ENCODE results near the gene ACADS. TPM values are rescaled to one million over a fixed set of nuclear protein-coding genes. Genes with fewer than 3 reads are reported as not detected.

ACADS gene
- total RNA-seq, 1 experiment from 2014 or later: 11.0 TPM

DNA sequence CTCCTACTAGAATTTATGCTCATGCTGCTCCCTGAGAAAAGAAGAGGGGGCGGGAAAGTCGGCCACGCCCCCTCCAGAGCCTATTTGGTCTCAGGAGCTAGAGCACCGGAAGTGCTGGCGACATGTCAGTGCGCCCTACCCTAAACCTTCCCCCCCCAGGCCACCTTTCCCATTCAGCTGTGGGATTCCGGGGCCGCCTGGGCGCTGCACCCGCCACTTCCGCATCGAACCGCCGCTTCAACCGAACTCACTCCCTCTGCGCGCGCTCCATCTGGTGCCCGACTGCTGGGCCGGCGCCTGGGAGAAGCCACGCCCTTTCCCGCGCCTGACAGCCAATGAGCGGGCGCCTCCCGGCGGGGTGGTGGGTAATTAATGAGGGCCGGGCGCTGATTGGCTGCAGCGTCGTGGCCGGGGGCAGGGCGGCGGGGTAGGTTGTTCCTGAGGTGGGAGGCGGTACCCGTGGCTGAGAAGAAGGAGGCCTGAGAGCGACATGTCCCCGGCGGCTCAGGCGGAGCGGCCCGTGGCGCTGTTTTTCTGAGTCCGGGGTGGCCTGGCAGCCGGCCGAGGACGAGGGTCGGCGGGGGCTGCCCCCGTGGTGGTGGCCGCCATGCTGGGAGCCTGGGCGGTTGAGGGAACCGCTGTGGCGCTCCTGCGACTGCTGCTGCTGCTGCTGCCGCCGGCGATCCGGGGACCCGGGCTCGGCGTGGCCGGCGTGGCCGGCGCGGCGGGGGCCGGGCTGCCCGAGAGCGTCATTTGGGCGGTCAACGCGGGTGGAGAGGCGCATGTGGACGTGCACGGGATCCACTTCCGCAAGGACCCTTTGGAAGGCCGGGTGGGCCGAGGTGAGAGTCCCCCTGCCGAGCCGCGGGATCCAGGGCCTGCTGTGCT, 38.7 kb upstream of the ACADS start, which contains the start of gene MLEC (continued):
- TF ChIP-seq, protein P1, sequence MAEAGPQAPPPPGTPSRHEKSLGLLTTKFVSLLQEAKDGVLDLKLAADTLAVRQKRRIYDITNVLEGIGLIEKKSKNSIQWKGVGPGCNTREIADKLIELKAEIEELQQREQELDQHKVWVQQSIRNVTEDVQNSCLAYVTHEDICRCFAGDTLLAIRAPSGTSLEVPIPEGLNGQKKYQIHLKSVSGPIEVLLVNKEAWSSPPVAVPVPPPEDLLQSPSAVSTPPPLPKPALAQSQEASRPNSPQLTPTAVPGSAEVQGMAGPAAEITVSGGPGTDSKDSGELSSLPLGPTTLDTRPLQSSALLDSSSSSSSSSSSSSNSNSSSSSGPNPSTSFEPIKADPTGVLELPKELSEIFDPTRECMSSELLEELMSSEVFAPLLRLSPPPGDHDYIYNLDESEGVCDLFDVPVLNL (CRISPR knock-in tag; IDR thresholded peaks at IDR 0.05; ENCODE audit: borderline replicate concordance, low read depth): no peak
- TF ChIP-seq, protein P2, sequence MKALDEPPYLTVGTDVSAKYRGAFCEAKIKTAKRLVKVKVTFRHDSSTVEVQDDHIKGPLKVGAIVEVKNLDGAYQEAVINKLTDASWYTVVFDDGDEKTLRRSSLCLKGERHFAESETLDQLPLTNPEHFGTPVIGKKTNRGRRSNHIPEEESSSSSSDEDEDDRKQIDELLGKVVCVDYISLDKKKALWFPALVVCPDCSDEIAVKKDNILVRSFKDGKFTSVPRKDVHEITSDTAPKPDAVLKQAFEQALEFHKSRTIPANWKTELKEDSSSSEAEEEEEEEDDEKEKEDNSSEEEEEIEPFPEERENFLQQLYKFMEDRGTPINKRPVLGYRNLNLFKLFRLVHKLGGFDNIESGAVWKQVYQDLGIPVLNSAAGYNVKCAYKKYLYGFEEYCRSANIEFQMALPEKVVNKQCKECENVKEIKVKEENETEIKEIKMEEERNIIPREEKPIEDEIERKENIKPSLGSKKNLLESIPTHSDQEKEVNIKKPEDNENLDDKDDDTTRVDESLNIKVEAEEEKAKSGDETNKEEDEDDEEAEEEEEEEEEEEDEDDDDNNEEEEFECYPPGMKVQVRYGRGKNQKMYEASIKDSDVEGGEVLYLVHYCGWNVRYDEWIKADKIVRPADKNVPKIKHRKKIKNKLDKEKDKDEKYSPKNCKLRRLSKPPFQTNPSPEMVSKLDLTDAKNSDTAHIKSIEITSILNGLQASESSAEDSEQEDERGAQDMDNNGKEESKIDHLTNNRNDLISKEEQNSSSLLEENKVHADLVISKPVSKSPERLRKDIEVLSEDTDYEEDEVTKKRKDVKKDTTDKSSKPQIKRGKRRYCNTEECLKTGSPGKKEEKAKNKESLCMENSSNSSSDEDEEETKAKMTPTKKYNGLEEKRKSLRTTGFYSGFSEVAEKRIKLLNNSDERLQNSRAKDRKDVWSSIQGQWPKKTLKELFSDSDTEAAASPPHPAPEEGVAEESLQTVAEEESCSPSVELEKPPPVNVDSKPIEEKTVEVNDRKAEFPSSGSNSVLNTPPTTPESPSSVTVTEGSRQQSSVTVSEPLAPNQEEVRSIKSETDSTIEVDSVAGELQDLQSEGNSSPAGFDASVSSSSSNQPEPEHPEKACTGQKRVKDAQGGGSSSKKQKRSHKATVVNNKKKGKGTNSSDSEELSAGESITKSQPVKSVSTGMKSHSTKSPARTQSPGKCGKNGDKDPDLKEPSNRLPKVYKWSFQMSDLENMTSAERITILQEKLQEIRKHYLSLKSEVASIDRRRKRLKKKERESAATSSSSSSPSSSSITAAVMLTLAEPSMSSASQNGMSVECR (CRISPR knock-in tag; IDR thresholded peaks at IDR 0.05; ENCODE audit: borderline replicate concordance): no peak
- no peak for TF ChIP-seq NFE2L1 (CRISPR knock-in tag; IDR thresholded peaks at IDR 0.05)
- no peak for TF ChIP-seq PRRX2 (CRISPR knock-in tag; IDR thresholded peaks at IDR 0.05)
- TF ChIP-seq ETV6 (CRISPR knock-in tag; IDR thresholded peaks at IDR 0.05): peak; percentile 5; the same call in 1 of the 2 replicates
- no peak for TF ChIP-seq ZNF317 (CRISPR knock-in tag; IDR thresholded peaks at IDR 0.05; ENCODE audit: borderline replicate concordance, low read depth)
- TF ChIP-seq MYBL2 (CRISPR knock-in tag; IDR thresholded peaks at IDR 0.05): peak; percentile 83
- no peak for TF ChIP-seq TEAD1 (CRISPR knock-in tag; IDR thresholded peaks at IDR 0.05)
- TF ChIP-seq, protein P3, sequence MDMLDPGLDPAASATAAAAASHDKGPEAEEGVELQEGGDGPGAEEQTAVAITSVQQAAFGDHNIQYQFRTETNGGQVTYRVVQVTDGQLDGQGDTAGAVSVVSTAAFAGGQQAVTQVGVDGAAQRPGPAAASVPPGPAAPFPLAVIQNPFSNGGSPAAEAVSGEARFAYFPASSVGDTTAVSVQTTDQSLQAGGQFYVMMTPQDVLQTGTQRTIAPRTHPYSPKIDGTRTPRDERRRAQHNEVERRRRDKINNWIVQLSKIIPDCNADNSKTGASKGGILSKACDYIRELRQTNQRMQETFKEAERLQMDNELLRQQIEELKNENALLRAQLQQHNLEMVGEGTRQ (CRISPR knock-in tag; IDR thresholded peaks at IDR 0.05): peak; percentile 8; the same call in 1 of the 2 replicates
- TF ChIP-seq, protein P4, sequence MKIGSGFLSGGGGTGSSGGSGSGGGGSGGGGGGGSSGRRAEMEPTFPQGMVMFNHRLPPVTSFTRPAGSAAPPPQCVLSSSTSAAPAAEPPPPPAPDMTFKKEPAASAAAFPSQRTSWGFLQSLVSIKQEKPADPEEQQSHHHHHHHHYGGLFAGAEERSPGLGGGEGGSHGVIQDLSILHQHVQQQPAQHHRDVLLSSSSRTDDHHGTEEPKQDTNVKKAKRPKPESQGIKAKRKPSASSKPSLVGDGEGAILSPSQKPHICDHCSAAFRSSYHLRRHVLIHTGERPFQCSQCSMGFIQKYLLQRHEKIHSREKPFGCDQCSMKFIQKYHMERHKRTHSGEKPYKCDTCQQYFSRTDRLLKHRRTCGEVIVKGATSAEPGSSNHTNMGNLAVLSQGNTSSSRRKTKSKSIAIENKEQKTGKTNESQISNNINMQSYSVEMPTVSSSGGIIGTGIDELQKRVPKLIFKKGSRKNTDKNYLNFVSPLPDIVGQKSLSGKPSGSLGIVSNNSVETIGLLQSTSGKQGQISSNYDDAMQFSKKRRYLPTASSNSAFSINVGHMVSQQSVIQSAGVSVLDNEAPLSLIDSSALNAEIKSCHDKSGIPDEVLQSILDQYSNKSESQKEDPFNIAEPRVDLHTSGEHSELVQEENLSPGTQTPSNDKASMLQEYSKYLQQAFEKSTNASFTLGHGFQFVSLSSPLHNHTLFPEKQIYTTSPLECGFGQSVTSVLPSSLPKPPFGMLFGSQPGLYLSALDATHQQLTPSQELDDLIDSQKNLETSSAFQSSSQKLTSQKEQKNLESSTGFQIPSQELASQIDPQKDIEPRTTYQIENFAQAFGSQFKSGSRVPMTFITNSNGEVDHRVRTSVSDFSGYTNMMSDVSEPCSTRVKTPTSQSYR (CRISPR knock-in tag; IDR thresholded peaks at IDR 0.05): no peak
- peak; percentile 91 for TF ChIP-seq GABPB1 (CRISPR knock-in tag; IDR thresholded peaks at IDR 0.05)
- TF ChIP-seq, protein P5, sequence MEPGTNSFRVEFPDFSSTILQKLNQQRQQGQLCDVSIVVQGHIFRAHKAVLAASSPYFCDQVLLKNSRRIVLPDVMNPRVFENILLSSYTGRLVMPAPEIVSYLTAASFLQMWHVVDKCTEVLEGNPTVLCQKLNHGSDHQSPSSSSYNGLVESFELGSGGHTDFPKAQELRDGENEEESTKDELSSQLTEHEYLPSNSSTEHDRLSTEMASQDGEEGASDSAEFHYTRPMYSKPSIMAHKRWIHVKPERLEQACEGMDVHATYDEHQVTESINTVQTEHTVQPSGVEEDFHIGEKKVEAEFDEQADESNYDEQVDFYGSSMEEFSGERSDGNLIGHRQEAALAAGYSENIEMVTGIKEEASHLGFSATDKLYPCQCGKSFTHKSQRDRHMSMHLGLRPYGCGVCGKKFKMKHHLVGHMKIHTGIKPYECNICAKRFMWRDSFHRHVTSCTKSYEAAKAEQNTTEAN (CRISPR knock-in tag; IDR thresholded peaks at IDR 0.05): 0 out of 2 replicates have a peak, but pooled peaks have one; percentile 66
- TF ChIP-seq SP1 (CRISPR knock-in tag; conservative IDR thresholded peaks at IDR 0.05): peak; percentile 77
- TF ChIP-seq, protein P6, sequence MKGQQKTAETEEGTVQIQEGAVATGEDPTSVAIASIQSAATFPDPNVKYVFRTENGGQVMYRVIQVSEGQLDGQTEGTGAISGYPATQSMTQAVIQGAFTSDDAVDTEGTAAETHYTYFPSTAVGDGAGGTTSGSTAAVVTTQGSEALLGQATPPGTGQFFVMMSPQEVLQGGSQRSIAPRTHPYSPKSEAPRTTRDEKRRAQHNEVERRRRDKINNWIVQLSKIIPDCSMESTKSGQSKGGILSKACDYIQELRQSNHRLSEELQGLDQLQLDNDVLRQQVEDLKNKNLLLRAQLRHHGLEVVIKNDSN (CRISPR knock-in tag; IDR thresholded peaks at IDR 0.05): no peak
- TF ChIP-seq, protein P7, sequence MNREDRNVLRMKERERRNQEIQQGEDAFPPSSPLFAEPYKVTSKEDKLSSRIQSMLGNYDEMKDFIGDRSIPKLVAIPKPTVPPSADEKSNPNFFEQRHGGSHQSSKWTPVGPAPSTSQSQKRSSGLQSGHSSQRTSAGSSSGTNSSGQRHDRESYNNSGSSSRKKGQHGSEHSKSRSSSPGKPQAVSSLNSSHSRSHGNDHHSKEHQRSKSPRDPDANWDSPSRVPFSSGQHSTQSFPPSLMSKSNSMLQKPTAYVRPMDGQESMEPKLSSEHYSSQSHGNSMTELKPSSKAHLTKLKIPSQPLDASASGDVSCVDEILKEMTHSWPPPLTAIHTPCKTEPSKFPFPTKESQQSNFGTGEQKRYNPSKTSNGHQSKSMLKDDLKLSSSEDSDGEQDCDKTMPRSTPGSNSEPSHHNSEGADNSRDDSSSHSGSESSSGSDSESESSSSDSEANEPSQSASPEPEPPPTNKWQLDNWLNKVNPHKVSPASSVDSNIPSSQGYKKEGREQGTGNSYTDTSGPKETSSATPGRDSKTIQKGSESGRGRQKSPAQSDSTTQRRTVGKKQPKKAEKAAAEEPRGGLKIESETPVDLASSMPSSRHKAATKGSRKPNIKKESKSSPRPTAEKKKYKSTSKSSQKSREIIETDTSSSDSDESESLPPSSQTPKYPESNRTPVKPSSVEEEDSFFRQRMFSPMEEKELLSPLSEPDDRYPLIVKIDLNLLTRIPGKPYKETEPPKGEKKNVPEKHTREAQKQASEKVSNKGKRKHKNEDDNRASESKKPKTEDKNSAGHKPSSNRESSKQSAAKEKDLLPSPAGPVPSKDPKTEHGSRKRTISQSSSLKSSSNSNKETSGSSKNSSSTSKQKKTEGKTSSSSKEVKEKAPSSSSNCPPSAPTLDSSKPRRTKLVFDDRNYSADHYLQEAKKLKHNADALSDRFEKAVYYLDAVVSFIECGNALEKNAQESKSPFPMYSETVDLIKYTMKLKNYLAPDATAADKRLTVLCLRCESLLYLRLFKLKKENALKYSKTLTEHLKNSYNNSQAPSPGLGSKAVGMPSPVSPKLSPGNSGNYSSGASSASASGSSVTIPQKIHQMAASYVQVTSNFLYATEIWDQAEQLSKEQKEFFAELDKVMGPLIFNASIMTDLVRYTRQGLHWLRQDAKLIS (CRISPR knock-in tag; IDR thresholded peaks at IDR 0.05; ENCODE audit: borderline replicate concordance): no peak
- no peak for TF ChIP-seq ZNF121 (CRISPR knock-in tag; IDR thresholded peaks at IDR 0.05)
- no peak for TF ChIP-seq ZNF416 (CRISPR knock-in tag; IDR thresholded peaks at IDR 0.05)
- no peak for TF ChIP-seq TEAD4 (CRISPR knock-in tag; IDR thresholded peaks at IDR 0.05)
- TF ChIP-seq, protein P8, sequence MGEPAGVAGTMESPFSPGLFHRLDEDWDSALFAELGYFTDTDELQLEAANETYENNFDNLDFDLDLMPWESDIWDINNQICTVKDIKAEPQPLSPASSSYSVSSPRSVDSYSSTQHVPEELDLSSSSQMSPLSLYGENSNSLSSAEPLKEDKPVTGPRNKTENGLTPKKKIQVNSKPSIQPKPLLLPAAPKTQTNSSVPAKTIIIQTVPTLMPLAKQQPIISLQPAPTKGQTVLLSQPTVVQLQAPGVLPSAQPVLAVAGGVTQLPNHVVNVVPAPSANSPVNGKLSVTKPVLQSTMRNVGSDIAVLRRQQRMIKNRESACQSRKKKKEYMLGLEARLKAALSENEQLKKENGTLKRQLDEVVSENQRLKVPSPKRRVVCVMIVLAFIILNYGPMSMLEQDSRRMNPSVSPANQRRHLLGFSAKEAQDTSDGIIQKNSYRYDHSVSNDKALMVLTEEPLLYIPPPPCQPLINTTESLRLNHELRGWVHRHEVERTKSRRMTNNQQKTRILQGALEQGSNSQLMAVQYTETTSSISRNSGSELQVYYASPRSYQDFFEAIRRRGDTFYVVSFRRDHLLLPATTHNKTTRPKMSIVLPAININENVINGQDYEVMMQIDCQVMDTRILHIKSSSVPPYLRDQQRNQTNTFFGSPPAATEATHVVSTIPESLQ (CRISPR knock-in tag; IDR thresholded peaks at IDR 0.05): no peak
- no peak for TF ChIP-seq JUN (CRISPR knock-in tag; IDR thresholded peaks at IDR 0.05)

Measured in WTC11 (cell line).